Stimulated activated CD8-positive, alpha-beta memory T cell treated with anti-CD3 and anti-CD28 coated beads, Interleukin-12 subunit alpha, Interleukin-12 subunit beta, amount 100 ng/mL, for 24 hours (primary cell): Measurements from ENCODE around the gene HOXB4.
"Not testable (repeated sequence)": the region's sequence is repeated elsewhere in the genome, so short reads cannot be mapped to it uniquely, and the experiment has no call there.

Experiments used
- DNase-seq: peaks from one replicate; pipeline ENCODE4 v3.0.0-alpha.2; 2020; ENCODE audit errors: extremely low read depth

HOXB4 gene

DNA sequence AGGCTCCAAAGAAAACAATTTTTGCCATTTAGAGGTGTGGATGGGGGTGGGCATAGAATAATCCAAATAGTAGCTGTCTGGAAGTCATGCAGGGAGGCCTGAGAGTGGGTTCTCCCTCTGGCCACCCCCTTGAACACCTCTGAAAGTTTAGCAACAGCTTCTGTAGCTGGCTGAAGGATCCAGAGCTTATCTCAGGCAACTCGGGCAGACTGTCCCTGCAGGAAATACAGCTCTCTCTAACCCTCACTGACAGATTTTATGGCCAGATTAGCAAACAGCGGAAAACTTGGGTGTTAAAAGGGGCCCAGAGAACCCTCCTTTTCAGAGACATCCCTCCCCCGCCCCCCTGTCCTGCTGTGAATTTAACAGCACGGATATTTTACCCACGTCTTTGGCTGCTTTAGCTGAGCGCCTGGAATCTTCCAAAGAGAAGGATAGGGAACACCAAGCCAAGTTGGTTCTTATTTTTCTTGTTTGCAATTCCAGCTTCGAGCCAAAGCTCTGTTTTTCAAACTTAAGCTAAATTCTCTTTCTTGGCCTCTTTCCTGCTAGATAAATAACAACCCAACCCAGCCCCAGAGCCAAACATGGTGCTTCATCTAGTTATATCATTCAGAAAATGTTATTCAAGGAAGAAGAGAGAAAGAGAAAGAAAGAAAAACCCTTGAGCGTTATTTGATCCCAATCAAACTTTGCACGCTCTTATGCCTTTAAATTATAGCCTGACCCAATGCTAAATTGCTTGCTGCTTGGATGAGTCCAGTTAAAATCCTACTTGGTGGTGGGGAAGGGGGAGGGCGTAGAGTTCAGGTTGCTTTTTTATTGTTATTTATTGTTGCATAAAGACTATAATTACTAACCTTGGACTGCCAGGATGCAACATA lies 31.0 kb downstream of the HOXB4 start:
- no peak for DNase-seq

DNA sequence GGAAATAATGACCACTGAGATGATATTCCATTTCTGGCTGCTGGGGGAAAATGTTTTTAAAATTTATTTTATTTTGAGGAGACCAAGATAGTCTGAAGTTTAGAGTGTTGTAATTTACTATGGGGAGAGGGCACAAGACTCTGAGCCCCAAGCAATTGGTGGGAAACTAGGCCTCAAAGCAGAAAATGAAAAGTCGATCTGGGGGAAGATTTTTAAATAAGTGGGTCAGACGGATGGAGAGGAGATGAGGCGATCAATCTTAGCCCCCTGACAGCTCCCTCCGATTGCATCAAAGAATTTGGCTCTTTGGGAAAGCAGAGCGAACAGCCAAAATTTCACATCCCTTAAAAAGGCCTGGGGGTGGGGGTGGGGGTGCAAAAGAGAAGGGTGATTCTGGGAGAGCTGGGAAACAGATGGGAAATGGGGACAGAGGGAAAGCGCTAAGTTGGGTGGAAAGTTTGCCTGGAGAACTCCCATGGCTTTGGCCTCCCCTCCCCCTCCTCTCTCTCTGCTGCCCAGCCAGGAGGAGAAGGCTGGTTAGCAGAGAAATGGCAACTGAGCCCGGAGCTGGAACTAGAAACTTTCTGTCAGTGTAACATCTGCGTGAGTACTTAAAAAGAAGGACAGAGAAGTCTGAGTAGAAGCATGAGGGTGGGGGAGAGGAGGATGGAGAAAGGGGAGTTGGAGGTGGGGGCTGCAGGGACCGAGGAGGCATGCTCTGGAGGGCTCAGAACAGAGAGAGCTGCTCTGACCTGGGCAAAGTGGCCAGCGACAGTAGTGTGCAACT lies 31.8 kb downstream of the HOXB4 start:
- DNase-seq: no peak

DNA sequence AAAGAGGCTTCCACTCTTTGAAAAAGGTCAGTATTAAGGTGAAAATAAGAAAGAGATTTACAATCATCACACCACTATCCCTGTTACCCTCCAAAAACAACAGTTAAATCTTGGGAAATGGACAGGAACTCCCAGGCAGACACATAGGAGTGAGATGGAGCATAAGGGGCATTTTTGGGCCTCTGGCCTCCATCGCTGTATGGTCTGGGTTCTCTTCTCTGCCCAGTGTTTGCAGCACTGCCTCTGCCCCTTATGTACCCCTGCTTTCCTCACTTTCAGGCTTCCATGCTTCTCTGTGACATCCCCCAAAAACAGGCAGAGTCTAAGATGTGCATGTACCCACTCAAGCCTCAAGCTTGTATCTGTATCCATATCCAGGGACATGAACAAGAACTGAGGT lies 32.6 kb downstream of the HOXB4 start:
- no peak for DNase-seq

DNA sequence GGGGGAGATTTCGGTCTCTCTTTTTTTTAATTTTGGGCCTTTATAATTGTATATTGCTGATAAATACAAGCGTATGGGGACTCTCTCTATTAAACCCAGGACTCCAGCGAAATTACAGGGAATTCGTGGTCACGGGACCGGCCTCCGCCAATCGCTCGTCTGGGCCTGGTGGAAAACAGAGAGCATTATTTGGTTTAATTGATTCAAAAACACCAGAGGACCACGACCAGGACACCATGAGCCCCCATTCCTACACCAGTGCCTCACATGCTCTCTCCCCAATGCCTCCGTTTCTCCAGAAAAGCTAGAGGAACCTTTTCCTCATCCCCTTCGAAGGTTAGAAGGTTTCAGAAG lies 33.2 kb downstream of the HOXB4 start, which contains the start of gene HOXB2:
TSS of gene HOXB2 (minus strand) at position 88 of the 354 bp plus-strand sequence. CDS start 198 bp downstream, outside the sequence.
- no peak for DNase-seq

DNA sequence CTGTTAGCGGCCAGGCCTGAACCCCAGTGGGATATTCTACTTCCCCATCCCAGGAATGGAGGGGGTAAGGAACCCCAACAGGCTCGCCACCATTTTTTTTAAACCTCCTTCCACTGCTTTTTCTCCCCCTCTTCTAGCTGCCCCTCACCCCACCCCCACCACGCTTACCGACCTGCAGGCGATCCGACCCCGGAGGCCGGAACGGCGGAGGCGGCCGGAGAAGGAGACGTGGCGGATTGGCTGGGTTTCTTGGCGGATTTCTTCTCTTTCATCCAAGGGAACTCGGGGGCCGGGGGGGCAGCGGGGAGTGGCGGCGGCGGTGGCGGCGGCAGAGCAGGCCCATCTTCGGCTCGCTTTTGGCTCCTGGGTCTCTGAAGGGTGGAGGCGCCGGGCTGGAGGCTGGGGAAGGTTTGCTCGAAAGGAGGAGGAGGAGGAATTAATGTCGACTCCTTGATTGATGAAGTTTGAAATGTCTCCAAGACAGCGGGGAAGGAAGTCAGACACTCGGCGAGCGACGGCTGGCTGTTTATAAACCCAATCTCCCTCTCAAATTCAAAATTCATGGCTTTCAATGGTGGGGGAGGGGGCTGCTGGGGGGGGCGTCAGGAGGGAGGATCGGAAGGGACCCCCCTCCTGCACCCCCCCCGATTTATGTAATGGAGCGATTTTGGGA lies 33.7 kb downstream of the HOXB4 start:
- DNase-seq: no peak

DNA sequence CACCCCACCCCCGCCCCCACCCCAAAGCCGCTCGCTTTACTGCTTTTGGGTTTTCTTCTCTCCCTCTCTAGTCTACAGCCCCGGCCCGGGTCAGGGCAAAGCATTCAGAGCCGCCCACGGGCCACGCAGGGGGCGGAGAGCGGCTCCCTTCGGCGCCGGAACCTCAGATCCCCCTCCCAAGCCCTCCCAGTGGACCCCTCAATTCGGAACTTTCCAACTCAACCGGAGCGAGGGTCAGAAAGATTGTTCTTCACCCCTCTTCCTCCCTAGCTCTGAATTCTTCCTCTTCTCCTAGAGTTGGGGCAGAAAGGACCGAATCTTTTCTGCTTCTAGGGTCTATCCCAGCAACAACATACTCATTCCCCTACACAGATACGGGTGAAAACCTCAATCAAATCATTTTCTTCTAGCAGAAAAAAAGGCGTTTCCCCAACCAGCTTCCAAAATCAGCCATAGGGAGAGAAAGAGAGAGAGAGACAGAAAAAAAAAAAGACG lies 34.2 kb downstream of the HOXB4 start:
- no peak for DNase-seq

DNA sequence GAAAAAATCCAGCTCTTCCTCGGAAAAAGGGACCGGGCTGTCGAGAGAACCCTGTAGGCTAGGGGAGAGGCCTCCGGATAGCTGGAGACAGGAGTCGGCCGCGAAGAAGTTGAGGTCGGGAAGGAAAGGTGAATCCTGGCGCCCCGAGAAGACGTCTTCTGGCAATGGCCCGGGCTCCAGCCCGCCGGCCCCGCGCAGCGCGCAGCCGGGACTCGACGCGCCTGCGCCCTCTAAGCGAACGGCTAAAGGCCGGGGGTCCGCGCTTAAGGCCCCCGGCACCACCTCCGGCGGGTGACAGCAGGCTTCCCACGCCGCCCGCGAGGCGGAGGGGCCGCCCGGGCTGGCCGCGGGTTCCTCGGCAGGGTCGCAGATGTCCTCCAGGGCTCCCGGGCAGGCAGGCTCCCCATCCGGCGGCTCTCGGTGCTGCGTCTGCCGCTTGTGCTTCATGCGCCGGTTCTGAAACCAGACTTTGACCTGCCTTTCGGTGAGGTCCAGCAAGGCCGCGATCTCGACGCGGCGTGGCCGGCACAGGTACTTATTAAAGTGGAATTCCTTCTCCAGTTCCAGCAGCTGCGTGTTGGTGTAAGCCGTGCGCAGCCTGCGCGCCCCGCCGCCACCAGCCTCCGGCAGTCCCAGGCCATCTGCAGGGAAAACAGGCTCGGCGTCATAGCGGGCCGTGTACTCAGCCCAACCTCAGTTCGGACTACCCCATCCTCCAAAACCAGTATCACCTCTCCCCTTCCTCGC lies 34.9 kb downstream of the HOXB4 start:
- no peak for DNase-seq

DNA sequence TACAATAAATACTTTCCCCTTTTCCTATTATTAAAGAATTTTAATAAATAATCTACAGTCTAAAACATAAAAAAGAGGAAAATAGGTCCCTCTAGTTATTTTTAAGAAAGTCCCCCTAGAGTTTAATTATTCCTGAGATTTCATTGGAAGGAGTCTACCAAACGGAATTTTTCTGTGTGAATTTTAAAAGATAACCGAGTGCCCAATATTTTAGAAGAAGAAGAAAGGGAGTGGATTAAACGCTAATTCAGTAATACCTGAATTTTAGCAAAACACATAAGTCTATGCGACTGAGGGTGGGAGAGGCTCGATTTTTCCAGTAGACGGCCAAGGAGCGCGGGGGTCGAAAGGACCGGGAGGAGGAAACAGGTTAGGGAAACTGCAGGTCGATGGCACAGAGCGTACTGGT lies 35.4 kb downstream of the HOXB4 start:
- no peak for DNase-seq

DNA sequence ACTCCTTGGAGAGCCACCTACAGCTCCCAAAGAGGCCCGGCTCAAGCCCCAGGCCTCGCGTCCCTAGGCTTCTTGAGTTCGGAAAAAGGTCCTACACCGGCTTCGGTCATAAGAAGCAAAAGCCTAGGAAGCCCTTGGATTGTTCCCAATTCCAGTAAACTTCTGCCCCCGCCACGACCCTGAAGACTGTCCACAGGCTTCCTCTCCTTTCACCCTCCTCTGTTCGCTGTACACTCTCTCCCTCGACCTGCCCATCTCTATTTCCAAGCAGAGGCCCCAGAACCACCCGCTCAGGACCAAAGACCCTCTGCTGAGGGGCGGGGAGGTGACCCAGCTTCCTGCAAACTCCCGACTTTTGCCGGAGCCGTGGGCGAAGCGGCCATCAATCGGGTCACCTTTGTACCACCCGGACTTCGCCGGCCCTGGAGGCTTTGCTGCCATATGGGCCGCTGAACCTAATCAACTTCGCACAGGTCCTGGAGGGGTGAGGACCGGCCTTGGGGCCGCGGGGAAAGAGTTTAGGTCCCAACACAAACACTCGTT lies 36.0 kb downstream of the HOXB4 start:
- no peak for DNase-seq

DNA sequence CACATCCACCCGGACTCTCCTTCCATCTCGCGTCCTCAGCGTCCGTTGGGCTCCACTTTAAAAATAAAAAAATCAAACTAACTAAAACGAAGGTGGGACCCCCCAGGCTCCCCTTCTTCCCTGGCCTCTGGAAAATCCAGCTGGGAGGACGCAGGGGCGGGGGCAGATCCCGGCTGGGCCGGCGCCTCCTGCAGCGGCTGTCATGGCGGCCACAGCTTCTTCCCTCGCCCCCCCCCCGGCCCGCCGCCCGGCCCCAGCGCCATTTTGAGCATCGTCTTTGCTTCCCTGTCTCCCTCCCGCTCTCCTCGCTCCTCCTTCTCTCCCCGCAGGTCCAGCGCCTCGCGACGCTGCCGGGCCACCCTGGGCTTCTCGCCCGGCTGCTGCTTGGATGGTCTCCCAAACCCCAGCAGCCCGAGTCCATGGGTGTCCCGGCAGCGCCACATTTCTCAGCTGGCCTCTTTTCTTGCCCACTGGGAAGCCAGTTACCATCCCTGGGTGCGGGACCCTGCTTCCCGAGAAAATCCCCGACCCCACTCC lies 36.5 kb downstream of the HOXB4 start:
- DNase-seq: no peak

DNA sequence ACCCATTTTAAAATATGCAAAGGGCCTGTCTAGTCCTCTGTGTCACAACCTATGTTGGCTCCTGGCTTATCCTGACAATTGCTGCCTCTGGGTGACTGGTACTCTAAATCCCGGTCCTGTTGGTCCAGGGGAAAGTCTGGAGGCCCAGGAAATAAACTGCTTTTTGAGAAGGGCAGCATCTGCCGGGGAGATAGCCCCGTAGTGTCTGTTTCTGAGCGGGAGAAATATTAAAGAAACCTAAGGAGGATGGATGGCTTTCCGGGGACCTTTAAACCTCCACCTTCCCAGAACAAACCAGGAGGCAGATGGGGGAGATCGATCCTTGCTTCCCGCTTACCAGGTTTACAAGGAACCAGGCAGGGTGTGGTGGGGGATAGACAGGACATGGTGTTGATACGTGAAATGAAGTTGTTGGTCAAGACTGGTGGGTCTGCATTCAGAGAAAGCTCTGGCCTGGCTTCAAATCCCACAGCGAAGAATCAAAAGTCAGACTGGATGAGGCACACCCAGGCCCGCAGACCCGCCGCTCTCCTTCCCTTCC lies 37.0 kb downstream of the HOXB4 start:
- DNase-seq: no peak

DNA sequence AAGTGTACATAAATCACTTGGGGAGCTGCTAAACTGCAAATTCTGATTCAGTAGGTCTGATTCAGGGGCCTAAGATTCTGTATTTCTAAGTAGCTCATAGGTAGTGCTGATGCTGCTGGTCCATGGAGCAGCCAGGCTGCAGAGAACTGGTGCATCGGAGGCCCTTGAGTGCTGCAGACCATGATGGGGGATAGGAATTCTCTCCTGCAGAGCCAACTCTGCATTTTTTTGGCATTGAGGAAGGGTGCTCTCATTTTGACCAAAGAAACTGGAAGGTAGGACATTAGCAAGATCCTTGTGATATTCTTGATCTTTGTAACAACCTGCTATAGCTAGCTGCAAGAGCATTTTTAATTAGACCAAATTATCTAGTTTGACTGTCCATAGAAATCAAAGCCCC lies 37.9 kb downstream of the HOXB4 start:
- no peak for DNase-seq

DNA sequence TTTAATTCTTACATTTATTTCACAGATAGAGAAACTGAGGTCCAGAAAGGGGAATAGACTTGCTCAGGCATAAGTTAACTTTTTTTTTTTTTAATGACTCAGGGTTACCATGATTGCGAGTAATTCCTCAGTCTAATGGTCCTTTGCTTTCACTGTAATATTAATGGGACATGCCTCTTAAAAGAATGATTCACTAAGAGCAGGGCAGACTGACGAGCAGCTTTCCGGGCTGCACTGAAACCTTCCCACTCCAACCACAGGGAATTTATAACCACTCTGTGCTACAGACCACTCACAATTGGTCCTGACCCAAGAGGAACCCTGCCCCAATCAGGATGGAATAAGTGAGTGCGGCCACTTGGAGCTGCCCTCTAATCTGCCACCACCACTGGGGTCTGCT lies 39.0 kb downstream of the HOXB4 start:
- no peak for DNase-seq

DNA sequence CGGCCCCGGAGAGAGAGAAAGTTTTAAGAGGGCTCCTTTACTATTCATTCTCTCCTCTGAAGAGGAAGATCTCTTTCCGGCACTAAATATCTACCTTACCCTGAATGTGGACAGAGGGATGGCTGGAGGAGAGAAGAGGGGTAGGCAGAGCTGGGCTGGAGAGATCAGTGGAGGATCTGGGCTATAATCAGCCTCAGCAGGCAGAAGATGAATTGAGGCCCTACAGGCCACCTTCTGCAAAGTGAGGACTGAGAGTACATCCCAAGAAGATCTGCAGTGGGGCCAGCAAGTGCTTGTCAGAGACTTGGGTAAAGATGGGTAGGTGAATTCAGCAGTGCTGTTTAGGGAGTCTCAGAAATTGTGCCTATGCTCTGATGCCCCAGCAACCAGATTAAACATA lies 40.8 kb downstream of the HOXB4 start:
- DNase-seq: no peak

DNA sequence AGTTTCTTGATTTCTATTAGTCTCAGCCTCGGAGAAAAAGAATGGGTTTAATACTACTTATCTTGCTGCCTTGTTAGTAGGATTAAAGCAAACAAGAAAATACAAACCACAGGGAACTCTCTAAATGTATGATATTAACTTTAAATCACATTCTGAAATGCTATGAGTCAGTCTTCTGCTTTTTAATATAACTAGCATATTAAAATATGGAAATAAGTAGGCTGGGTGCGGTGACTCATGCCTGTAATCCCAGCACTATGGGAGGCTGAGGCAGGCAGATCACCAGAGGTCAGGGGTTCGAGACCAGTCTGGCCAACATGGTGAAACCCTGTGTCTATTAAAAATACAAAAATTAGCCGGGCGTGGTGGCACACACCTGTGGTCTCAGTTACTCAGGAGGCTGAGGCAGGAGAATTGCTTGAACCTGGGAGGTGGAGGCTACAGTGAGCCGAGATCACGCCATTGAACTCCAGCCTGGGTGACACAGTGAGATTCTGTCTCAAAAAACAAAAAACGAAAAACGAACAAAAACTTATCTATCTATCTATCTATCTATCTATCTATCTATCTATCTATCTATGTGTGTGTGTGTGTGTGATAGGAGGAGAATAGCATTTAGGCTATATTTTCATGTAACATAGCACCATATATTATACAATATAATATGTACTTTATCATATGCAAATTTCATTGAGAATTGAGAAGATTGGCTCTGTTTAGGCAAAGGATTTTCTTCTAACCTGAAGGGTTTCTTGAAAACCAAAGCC lies 42.2 kb downstream of the HOXB4 start:
- DNase-seq: not testable (repeated sequence)

DNA sequence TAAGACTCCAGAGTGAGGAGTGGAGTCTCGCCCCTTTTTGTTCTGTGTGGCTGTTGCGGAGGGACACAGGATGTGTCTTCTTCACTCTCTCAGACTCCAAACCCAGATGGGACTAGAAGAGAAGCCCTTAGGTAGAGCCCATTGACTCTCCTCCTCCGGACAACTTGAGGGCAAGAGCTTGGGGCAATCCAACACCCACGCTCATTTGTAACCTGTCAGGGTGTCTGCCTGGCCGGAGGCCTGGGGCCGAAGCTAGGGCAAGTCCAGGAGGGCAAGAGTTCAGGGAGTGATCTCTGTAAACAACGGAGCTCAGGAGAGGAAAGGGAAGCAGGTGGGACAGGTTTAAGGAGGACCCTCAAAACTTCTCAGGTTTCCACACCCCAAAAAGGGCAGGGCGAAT lies 45.9 kb downstream of the HOXB4 start:
- DNase-seq: no peak

DNA sequence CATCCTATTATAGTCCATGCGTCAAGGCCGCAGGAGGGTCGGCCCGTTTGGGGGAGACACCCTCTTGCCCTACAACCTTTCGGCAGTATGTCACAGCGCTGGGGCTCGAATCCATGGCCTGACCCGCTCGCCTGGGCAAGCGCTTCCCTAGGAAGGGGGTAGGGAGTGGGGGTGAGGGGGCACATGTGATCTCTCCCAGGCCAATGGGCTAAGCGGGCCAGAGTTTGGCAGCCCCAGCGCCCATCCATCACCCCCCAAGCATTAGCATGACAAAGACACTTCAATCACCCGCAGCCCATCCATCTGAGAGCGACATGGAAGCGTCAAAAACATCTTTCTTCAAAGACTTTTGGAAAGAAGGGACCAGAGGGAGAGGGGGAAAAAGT lies 47.3 kb downstream of the HOXB4 start, which contains the start of gene HOXB1:
TSS of gene HOXB1 (minus strand) at position 125 of the 386 bp plus-strand sequence. CDS start at position 18, 107 bp downstream.
- no peak for DNase-seq

DNA sequence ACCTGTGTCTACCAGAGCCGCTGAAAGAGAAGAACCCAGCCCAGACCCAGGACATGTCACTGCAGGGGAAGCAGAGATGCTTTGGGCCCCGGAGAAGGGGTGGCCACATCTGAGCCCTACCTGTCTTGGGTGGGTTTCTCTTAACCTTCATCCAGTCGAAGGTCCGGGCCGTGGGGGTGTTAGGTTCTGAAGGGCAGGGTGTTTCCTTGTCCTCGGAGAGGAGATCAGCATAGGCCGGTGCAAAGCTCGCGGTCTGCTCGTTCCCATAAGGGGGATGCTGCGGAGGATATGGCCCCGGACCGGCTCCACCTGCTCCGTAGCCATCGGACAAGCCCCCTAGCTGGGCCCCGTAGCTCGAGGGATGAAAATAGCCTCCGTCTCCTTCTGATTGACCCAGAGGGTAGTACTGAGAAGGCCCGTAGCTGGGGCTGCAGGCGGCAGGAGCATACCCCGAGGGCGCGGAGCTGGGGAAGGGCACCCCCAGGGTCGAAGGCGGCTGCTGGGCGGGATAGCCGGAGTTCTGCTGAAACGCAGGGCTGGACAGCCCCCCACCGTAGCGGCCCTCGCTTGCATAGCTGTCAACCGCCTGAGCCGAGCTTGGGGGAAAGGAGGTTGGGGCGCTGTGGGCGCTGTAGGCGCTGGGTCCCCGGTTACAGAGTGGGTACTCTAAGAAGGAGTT lies 47.8 kb downstream of the HOXB4 start:
- DNase-seq: no peak

DNA sequence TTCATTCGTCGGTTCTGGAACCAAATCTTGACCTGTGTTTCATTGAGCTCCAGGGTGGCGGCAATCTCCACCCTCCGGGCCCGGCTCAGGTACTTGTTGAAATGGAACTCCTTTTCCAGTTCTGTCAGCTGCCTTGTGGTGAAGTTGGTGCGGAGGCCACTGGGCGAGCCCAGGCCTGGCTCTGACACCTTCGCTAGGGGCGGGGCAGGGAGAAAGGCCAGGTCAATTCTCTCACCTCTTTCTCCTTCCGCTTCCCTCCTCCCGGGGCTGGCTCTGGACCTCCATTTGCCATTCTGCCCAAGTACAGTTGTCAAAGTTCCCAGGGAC lies 48.5 kb downstream of the HOXB4 start:
- no peak for DNase-seq
